Spleen (tissue), 7 donors: ENCODE measurements around the gene U2AF2.
A peak's percentile ranks its signal among the peaks of the same experiment; 100 is the strongest.

ENCODE experiments used
- POLR2A ChIP-seq, 3 donors: fragments of 450-650 bp; IDR thresholded peaks; one replicate each; pipeline ENCODE4 v1.5.1; 2017; ENCODE audit warnings: antibody characterized with exemption in 3 of 3, mild to moderate bottlenecking in 1 of 3
- POLR2AphosphoS5 ChIP-seq, 3 donors: sonication (generic); formaldehyde crosslinking; IDR thresholded peaks; one replicate each; pipeline ENCODE4 v1.5.1; 2017; ENCODE audit warnings: antibody characterized with exemption in 3 of 3
- TF ChIP-seq, protein P1 (sequence below), 11 experiments: fragments of 200-600 bp in 7 of 11; fragments of 450-650 bp in 4 of 11; sonication (generic) in 4 of 11; IDR thresholded peaks in 8 of 11; conservative IDR thresholded peaks in 3 of 11; 1 replicate in 7 of 11; 2 replicates in 4 of 11; pipeline versions ENCODE4 v1.4.0 to v1.8.0; 2016 to 2021; ENCODE audit warnings: antibody characterized with exemption in 11 of 11, inconsistent platforms in 4 of 11, mild to moderate bottlenecking in 1 of 11
- donor health status: DM: no; HTN: no; CAD: no; lungs with moderate emphysema.
- donor health status: DM: no; HTN: no; CAD: no.
- donor health status: DM: no; HTN: no; CAD: no.

DNA sequence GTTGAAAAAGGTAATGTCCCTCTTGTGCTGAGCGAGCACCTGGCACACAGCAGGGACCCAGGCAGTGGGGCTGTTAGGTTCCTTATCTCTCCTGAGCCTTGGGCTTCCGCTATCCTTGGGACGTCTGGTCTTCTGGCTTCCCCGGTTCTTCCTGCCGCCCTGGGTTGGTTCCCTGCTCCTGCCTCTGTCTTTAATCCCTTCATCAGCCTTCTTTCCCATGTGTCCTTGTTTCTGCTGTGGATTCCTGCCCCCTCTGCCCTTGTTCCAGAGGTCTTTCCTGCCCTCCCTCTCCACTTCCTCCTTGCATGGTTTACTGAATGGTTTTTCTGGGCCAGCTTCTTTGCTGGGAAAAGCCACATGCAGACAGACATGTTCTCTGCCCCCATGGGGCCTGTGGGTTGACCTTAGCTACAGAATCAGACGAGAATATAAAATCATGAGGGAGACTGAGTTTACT is 22.8 kb downstream of the U2AF2 start:
- TF ChIP-seq POLR2A (IDR thresholded peaks at IDR 0.05) (no peak), POLR2AphosphoS5 (IDR thresholded peaks at IDR 0.05) (peak in 2 of 3 donors; percentile 27 to 60)
- TF ChIP-seq, protein P1, sequence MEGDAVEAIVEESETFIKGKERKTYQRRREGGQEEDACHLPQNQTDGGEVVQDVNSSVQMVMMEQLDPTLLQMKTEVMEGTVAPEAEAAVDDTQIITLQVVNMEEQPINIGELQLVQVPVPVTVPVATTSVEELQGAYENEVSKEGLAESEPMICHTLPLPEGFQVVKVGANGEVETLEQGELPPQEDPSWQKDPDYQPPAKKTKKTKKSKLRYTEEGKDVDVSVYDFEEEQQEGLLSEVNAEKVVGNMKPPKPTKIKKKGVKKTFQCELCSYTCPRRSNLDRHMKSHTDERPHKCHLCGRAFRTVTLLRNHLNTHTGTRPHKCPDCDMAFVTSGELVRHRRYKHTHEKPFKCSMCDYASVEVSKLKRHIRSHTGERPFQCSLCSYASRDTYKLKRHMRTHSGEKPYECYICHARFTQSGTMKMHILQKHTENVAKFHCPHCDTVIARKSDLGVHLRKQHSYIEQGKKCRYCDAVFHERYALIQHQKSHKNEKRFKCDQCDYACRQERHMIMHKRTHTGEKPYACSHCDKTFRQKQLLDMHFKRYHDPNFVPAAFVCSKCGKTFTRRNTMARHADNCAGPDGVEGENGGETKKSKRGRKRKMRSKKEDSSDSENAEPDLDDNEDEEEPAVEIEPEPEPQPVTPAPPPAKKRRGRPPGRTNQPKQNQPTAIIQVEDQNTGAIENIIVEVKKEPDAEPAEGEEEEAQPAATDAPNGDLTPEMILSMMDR (IDR thresholded peaks at IDR 0.05 in 8 of 11, conservative IDR thresholded peaks at IDR 0.05 in 3 of 11), result no peak
